BE2C (cell line): ENCODE data around the gene NAA38.

Experiments
- DNase-seq: peaks from one replicate; pipeline ENCODE4 v3.0.0-alpha.2; 2020
- H3K27me3 ChIP-seq: fragments of 250-450 bp; sonication (Bioruptor Pico); 2 replicates; pipeline ENCODE4 v1.5.1; 2020; ENCODE audit warnings: mild to moderate bottlenecking
- H3K36me3 ChIP-seq: fragments of 250-450 bp; sonication (Bioruptor Pico); 2 replicates; pipeline ENCODE4 v1.5.1; 2020; ENCODE audit warnings: mild to moderate bottlenecking
- H3K4me1 ChIP-seq: fragments of 250-450 bp; sonication (Bioruptor Pico); 2 replicates; pipeline ENCODE4 v1.5.1; 2020
- H3K4me3 ChIP-seq: 2 replicates; pipeline ENCODE4 v1.5.1; 2011; ENCODE audit warnings: low read depth, low read length
- H3K9me3 ChIP-seq: fragments of 250-450 bp; sonication (Bioruptor Pico); 2 replicates; pipeline ENCODE4 v1.5.1; 2020
- TF ChIP-seq, protein P1 (sequence below): IDR thresholded peaks from 2 replicates; pipeline ENCODE4 v1.5.1; 2012; ENCODE audit warnings: mild to moderate bottlenecking, low read depth, low read length

Gene NAA38

GRCh38 chr17:7859028-7859427 is 1.7 kb upstream of the NAA38 start:
- peak overlapping the region; percentile 79 for H3K4me3 ChIP-seq
- no peaks in the 10 kb centered on the region for H3K27me3 ChIP-seq
- TF ChIP-seq, protein P1, sequence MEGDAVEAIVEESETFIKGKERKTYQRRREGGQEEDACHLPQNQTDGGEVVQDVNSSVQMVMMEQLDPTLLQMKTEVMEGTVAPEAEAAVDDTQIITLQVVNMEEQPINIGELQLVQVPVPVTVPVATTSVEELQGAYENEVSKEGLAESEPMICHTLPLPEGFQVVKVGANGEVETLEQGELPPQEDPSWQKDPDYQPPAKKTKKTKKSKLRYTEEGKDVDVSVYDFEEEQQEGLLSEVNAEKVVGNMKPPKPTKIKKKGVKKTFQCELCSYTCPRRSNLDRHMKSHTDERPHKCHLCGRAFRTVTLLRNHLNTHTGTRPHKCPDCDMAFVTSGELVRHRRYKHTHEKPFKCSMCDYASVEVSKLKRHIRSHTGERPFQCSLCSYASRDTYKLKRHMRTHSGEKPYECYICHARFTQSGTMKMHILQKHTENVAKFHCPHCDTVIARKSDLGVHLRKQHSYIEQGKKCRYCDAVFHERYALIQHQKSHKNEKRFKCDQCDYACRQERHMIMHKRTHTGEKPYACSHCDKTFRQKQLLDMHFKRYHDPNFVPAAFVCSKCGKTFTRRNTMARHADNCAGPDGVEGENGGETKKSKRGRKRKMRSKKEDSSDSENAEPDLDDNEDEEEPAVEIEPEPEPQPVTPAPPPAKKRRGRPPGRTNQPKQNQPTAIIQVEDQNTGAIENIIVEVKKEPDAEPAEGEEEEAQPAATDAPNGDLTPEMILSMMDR: no peak
- DNase-seq: no peak
- peaks cover 4% of the 10 kb centered on the region; the same call in 1 of the 2 replicates for H3K36me3 ChIP-seq
- H3K4me1 ChIP-seq: no peaks in the 10 kb centered on the region
- H3K9me3 ChIP-seq: no peaks in the 10 kb centered on the region

- Histone ChIP-seq H3K4me1 (no peaks in the 10 kb centered on the region), H3K9me3 (no peaks in the 10 kb centered on the region), H3K36me3 (peaks cover 4% of the 10 kb centered on the region; the same call in 1 of the 2 replicates), H3K4me3 (peak overlapping the region; percentile 79), H3K27me3 (no peaks in the 10 kb centered on the region)
- DNase-seq: peak; percentile 52
- TF ChIP-seq, protein P1: peak; percentile 33
These were observed 1.1 kb upstream of the NAA38 start for GRCh38 chr17:7858522-7858810.

DNA sequence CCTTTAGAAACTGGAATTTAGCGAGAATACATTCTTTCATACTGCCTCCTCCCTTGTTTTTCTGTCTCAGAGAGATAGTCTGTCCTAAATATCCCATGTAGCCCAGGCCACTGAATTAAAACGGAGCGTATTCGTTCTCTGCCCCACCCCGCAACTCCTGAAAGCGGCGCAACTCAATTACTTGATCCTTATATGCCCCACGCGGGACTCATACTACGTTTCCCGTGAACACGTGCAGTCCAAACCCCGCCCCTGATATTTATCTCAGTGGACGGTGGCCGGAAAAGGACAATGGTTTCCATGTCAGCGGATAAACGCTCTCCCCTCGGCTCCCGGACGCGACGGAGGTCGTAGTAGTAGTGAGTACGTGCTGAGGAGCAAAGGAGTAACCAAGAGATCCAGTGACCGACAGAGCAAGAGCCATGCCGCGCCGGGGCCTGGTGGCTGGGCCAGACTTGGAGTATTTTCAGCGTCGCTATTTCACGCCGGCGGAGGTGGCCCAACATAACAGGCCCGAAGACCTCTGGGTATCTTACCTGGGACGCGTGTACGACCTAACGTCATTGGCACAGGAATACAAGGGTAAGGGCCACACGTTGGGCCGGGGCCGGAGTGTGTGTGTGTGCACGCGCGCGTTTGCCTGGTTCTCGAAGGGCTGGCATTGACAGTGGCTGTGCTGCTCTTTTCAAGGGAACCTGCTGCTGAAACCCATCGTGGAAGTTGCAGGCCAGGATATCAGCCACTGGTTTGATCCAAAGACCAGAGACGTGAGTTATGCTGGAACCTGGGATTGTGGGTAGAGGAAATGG is 558 bp upstream of the NAA38 start, which contains the start of gene CYB5D1:
Gene CYB5D1 (plus strand): TSS at position 291 of the 809 bp plus-strand sequence. CDS start 132 bp downstream, at position 423.
- no peaks in the 10 kb centered on the region for H3K27me3 ChIP-seq
- H3K36me3 ChIP-seq: peaks cover 6% of the 10 kb centered on the region
- no peaks in the 10 kb centered on the region for H3K9me3 ChIP-seq
- H3K4me3 ChIP-seq: peak within 1 kb of the TSS; percentile 79
- TF ChIP-seq, protein P1: no peak
- peak; percentile 82 for DNase-seq
- no peaks in the 10 kb centered on the region for H3K4me1 ChIP-seq

DNA sequence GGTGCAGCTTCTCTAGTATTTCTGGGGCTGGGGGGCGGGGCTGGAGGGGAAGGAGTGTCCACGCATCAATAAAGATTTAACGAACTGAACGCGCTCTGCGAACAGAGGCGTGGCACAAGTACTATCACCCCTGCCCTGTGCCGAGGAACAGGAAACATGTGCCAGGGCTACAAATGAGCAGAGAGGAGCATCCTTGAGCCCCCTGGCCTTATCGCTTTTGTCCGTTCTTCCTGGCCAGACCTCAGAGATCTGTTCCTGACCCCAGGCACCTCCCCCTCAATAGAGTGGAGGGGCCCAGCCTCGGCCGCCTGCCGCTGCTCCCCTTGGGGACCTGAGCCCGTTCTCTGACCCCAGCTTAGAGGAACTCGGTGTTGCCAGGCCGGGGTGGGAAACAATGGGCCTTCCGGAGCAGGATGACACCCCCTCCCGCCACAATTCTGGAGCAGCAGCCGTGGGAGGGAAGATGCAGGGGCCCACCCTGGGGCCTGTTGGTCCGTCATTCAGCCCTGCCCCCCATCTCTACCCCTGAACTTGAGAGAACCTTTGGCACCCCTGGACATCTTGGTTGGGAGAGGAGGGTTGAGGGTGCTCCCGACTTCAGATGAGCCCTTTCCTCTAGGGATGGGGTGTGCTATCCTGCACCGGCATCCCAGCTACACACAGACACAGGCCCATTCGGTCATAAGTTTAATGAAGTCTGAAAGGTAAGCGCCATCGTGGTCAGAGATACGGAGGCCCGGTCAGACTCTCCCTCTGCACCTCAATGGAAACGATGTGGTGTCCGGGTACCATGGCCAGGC is 1.1 kb downstream of the NAA38 start:
- TF ChIP-seq, protein P1: no peak
- H3K9me3 ChIP-seq: no peaks in the 10 kb centered on the region
- no peaks in the 10 kb centered on the region for H3K27me3 ChIP-seq
- H3K4me3 ChIP-seq: peak overlapping the region; percentile 79
- peaks cover 3% of the 10 kb centered on the region; the same call in 1 of the 2 replicates for H3K4me1 ChIP-seq
- no peak for DNase-seq
- peaks cover 21% of the 10 kb centered on the region for H3K36me3 ChIP-seq

- peak overlapping the region; percentile 79 for H3K4me3 ChIP-seq
- H3K36me3 ChIP-seq: peaks cover 25% of the 10 kb centered on the region
- TF ChIP-seq, protein P1: no peak
- DNase-seq: no peak
- no peaks in the 10 kb centered on the region for H3K9me3 ChIP-seq
- H3K4me1 ChIP-seq: peaks cover 3% of the 10 kb centered on the region; the same call in 1 of the 2 replicates
- no peaks in the 10 kb centered on the region for H3K27me3 ChIP-seq
These were observed 1.7 kb downstream of the NAA38 start for GRCh38 chr17:7855660-7856010.
